GM12878 (cell line): ENCODE measurements around the gene CLDN24. TPM values are rescaled to one million over a fixed set of nuclear protein-coding genes. Genes with fewer than 3 reads are reported as not detected.

Experiments used
- ATAC-seq: fragments of 200-7000 bp; cut with Tn5 transposase; 3 replicates; pipeline ENCODE4 v1.9.1; 2020; ENCODE audit warnings: mild to moderate bottlenecking, moderate library complexity
- BruUV-seq: library from RNA; stranded (reverse); fragments of 400-500 nt; replicated peaks from 2 replicates; lab custom pipeline; 2021; lab: Mats Ljungman, UMichigan
- CTCF ChIA-PET: fragments of 300-600 bp; sonication (Branson Sonifier 250); formaldehyde crosslinking; extraction: SDS; loops from one replicate; lab custom pipeline; 2021; ENCODE audit warnings: inconsistent platforms; lab: Yijun Ruan, JAX
- POLR2A ChIA-PET: fragments of 350-600 bp; formaldehyde crosslinking; extraction: SDS; loops from one replicate; lab custom pipeline; 2021; ENCODE audit warnings: inconsistent platforms; lab: Charles Lee
- RAD21 ChIA-PET: fragments of 300-600 bp; sonication (Branson Sonifier 250); formaldehyde crosslinking; loops from one replicate; lab custom pipeline; 2023; ENCODE audit warnings: antibody characterized with exemption; ENCODE audit not compliant: unreplicated experiment; lab: Charles Lee
- SMC1A ChIA-PET: fragments of 300-600 bp; sonication (Branson Sonifier 250); formaldehyde crosslinking; loops from one replicate; lab custom pipeline; 2023; ENCODE audit not compliant: unreplicated experiment, uncharacterized antibody; lab: Charles Lee
- DNase-seq: peaks from one replicate; pipeline ENCODE4 v3.0.0-alpha.2; 2011; ENCODE audit warnings: low read depth, low spot score
- FAIRE-seq: peaks from 3 replicates; lab custom pipeline; 2011; peaks lifted over from hg19 to GRCh38; lab: Jason Lieb, UNC
- H2AFZ ChIP-seq: 2 replicates; pipeline ENCODE4 v1.6.0; 2011; ENCODE audit warnings: low read depth, low read length, control low read depth; ENCODE audit not compliant: control insufficient read depth
- H3K27ac ChIP-seq: 2 replicates; pipeline ENCODE4 v1.5.1; 2011; ENCODE audit warnings: control low read depth; ENCODE audit not compliant: control insufficient read depth, insufficient read depth
- H3K27me3 ChIP-seq, 2 experiments: replicated peaks in 1 of 2; 2 replicates each; pipeline versions ENCODE4 v1.6.0 to v1.6.1; 2011; ENCODE audit warnings: low read length in 1 of 2; ENCODE audit not compliant: control insufficient read depth in 2 of 2, insufficient read depth in 2 of 2
- H3K36me3 ChIP-seq, 2 experiments: 2 replicates each; pipeline ENCODE4 v1.5.1; 2011; ENCODE audit warnings: low read length in 1 of 2; ENCODE audit not compliant: control insufficient read depth in 2 of 2, insufficient read depth in 2 of 2
- H3K4me1 ChIP-seq: 2 replicates; pipeline ENCODE4 v1.6.1; 2011; ENCODE audit warnings: mild to moderate bottlenecking, low read length, moderate library complexity, mixed read lengths; ENCODE audit not compliant: control insufficient read depth, insufficient read depth
- H3K4me2 ChIP-seq: 2 replicates; pipeline ENCODE4 v1.6.0; 2011; ENCODE audit warnings: control low read depth; ENCODE audit not compliant: control insufficient read depth, insufficient read depth
- H3K4me3 ChIP-seq: fragments of 200-600 bp; sonication (generic); 2 replicates; pipeline ENCODE4 v1.5.1; 2016
- H3K79me2 ChIP-seq: 2 replicates; pipeline ENCODE4 v1.6.0; 2011; ENCODE audit warnings: low read length; ENCODE audit not compliant: control insufficient read depth, insufficient read depth
- H3K9ac ChIP-seq: 2 replicates; pipeline ENCODE4 v1.8.0; 2011; ENCODE audit warnings: low read length, control low read depth, mixed read lengths; ENCODE audit not compliant: control insufficient read depth, insufficient read depth
- H3K9me3 ChIP-seq: replicated peaks from 3 replicates; pipeline ENCODE4 v1.5.1; 2011; ENCODE audit warnings: mild to moderate bottlenecking, low read length; ENCODE audit not compliant: control insufficient read depth, insufficient read depth
- H4K20me1 ChIP-seq: 2 replicates; pipeline ENCODE4 v1.6.0; 2011; ENCODE audit not compliant: control insufficient read depth, insufficient read depth
- CREB1 ChIP-seq: IDR thresholded peaks from 2 replicates; pipeline ENCODE4 v1.6.1; 2012; ENCODE audit warnings: low read depth, mild to moderate bottlenecking, inconsistent platforms
- MXI1 ChIP-seq: fragments of 150-350 bp; IDR thresholded peaks from 2 replicates; pipeline ENCODE4 v1.6.1; 2011; ENCODE audit warnings: low read depth, mild to moderate bottlenecking, inconsistent platforms, low read length, improper control_type of control experiment
- SREBF2 ChIP-seq: IDR thresholded peaks from 2 replicates; pipeline ENCODE4 v1.6.1; 2012; ENCODE audit warnings: mild to moderate bottlenecking, low read length
- WGBS: methylation state at CpG from one replicate; pipeline ENCODE4 v1.1.6; 2016; ENCODE audit warnings: low lambda C conversion rate; ENCODE audit not compliant: insufficient replicate concordance, insufficient coverage; ENCODE audit errors: missing lambda C conversion rate; 5-methylcytosine and 5-hydroxymethylcytosine counted together
- in situ Hi-C: fragments of 300-500 bp; cut with MboI; formaldehyde crosslinking; loops from 9 replicates; pipeline ENCODE4 v1.14.3; 2018; ENCODE audit warnings: mixed read lengths
- intact Hi-C: fragments of 100-400 bp; cut with micrococcal nuclease; formaldehyde crosslinking; loops from one replicate; pipeline ENCODE4 v1.14.2; 2022; ENCODE audit not compliant: unreplicated experiment
- polyA plus RNA-seq, 11 experiments: library from polyadenylated mRNA; depleted of rRNA in 4 of 11; unstranded in 6 of 11; stranded (reverse) in 5 of 11; fragments of >200 nt; fragmentation: Nextera tagmentation in 4 of 11; fragmentation: Illumina TruSeq in 1 of 11; extraction: Ambion mirVana in 4 of 11; extraction: Trizol in 1 of 11; gene quantifications; 1 replicate in 1 of 11; 2 replicates in 10 of 11; pipeline versions ENCODE4 v1.2.1 to v1.2.3, GENCODE V29; 2011 to 2016; ENCODE audit warnings: inconsistent platforms in 2 of 11, missing spikeins in 2 of 11, low read depth in 1 of 11
- total RNA-seq, 4 experiments: library from RNA; depleted of rRNA in 3 of 4; stranded (reverse); fragments of >200 nt in 3 of 4; fragmentation: Illumina TruSeq in 1 of 4; extraction: Trizol in 1 of 4; gene quantifications; 2 replicates each; pipeline versions ENCODE4 v1.2.1 to v1.2.3, GENCODE V29; 2013 to 2021
- TF ChIP-seq, protein P1 (sequence below): fragments of 450-650 bp; IDR thresholded peaks from 2 replicates; pipeline ENCODE4 v1.6.1; 2018; ENCODE audit warnings: borderline replicate concordance, mild to moderate bottlenecking; ENCODE audit not compliant: partially characterized antibody
- TF ChIP-seq, protein P2 (sequence below): fragments of 450-650 bp; formaldehyde crosslinking; IDR thresholded peaks from 2 replicates; pipeline ENCODE4 v1.4.0; 2022; ENCODE audit warnings: mild to moderate bottlenecking, moderate library complexity

The CLDN24 gene
- total and polyA plus RNA-seq, 10 of the 15 experiments (the other 5 are each of a cell fraction or from before 2014, with no cell fraction given) = not detected

DNA sequence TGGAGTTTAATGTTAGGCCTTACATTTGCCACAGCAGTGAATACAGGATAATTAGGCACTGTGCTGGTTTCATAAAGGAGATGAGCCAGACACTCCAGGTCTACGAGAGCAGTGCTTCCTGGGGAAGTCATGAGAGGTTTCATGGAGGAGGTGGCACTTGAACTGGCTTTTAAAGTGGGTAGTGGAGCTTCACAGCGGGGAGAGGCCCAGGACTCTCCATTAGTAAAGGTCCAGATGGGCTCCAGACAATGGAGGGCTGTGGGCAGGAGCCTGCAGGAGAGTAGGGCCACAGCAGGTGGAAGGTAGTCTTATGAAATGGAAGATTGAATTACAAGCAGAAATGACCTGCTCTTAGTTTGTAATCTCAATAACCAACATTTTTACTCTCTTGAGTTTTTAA, 31.2 kb downstream of the CLDN24 start:
- WGBS = 16% methylated on average over 2 of the region's 2 CpGs
- in situ Hi-C loops = no loop called here
- Histone ChIP-seq H3K4me1 (no peaks in the 10 kb centered on the region), H3K9me3 (no peaks in the 10 kb centered on the region), H3K79me2 (no peaks in the 10 kb centered on the region), H2AFZ (no peak overlapping the region), H4K20me1 (no peaks in the 10 kb centered on the region), H3K4me3 (no peak overlapping the region), H3K4me2 (no peak overlapping the region), H3K9ac (no peak overlapping the region), H3K27ac (no peak overlapping the region), H3K36me3 (no peaks in the 10 kb centered on the region), H3K27me3 (no peaks in the 10 kb centered on the region)
- TF ChIP-seq, protein P1, sequence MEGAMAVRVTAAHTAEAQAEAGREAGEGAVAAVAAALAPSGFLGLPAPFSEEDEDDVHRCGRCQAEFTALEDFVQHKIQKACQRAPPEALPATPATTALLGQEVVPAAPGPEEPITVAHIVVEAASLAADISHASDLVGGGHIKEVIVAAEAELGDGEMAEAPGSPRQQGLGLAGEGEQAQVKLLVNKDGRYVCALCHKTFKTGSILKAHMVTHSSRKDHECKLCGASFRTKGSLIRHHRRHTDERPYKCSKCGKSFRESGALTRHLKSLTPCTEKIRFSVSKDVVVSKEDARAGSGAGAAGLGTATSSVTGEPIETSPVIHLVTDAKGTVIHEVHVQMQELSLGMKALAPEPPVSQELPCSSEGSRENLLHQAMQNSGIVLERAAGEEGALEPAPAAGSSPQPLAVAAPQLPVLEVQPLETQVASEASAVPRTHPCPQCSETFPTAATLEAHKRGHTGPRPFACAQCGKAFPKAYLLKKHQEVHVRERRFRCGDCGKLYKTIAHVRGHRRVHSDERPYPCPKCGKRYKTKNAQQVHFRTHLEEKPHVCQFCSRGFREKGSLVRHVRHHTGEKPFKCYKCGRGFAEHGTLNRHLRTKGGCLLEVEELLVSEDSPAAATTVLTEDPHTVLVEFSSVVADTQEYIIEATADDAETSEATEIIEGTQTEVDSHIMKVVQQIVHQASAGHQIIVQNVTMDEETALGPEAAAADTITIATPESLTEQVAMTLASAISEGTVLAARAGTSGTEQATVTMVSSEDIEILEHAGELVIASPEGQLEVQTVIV = no peak
- TF ChIP-seq MXI1 = no peak
- TF ChIP-seq, protein P2, sequence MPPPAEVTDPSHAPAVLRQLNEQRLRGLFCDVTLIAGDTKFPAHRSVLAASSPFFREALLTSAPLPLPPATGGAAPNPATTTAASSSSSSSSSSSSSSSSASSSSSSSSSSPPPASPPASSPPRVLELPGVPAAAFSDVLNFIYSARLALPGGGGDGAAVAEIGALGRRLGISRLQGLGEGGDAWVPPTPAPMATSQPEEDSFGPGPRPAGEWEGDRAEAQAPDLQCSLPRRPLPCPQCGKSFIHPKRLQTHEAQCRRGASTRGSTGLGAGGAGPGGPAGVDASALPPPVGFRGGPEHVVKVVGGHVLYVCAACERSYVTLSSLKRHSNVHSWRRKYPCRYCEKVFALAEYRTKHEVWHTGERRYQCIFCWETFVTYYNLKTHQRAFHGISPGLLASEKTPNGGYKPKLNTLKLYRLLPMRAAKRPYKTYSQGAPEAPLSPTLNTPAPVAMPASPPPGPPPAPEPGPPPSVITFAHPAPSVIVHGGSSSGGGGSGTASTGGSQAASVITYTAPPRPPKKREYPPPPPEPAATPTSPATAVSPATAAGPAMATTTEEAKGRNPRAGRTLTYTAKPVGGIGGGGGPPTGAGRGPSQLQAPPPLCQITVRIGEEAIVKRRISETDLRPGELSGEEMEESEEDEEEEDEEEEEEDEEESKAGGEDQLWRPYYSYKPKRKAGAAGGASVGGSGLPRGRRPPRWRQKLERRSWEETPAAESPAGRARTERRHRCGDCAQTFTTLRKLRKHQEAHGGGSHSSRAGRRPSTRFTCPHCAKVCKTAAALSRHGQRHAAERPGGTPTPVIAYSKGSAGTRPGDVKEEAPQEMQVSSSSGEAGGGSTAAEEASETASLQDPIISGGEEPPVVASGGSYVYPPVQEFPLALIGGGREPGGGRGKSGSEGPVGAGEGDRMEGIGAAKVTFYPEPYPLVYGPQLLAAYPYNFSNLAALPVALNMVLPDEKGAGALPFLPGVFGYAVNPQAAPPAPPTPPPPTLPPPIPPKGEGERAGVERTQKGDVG = no peak
- no peak for TF ChIP-seq SREBF2
- no peak for TF ChIP-seq CREB1
- BruUV-seq = no TSS peak
- ChIA-PET SMC1A (no interaction called here), POLR2A (no interaction called here), CTCF (interaction anchor here (0.7 kb wide), 1 partner anchor 10 kb away, joined by 6 read pairs; no protein-coding TSS in a partner anchor), RAD21 (no interaction called here)
- DNase-seq (no peak), FAIRE-seq (no peak), ATAC-seq (no peak)
- intact Hi-C loops = no loop called here
